ENCODE data around the gene ZPBP2.

The ZPBP2 gene

GRCh38 chr17:39835038-39835786, 32.8 kb upstream of the ZPBP2 start:
- Histone ChIP-seq H3K4me3 (ENCODE audit: low read depth, low read length) (no peak overlapping the region), H3K27ac (no peak overlapping the region), H3K27me3 (replicated peaks) (no peaks in the 10 kb centered on the region), H3K36me3 (replicated peaks) (no peaks in the 10 kb centered on the region)
- peak; percentile 6 for TF ChIP-seq CTCF (IDR thresholded peaks at IDR 0.05; ENCODE audit: low read depth, low read length, missing control alignments)
- DNase-seq = no peak
- in situ Hi-C loops (cut with HindIII; ENCODE audit: low pct_ligation_motif_present, low sequenced_read_pairs) = no loop called here

GRCh38 chr17:39836117-39836516, 31.9 kb upstream of the ZPBP2 start:
- no peak for TF ChIP-seq CTCF (IDR thresholded peaks at IDR 0.05; ENCODE audit: low read depth, low read length, missing control alignments)
- no peak overlapping the region for H3K27ac ChIP-seq
- DNase-seq = no peak
- H3K36me3 ChIP-seq (replicated peaks) = no peaks in the 10 kb centered on the region
- in situ Hi-C loops (cut with HindIII; ENCODE audit: low pct_ligation_motif_present, low sequenced_read_pairs) = no loop called here
- no peak overlapping the region for H3K4me3 ChIP-seq (ENCODE audit: low read depth, low read length)
- H3K27me3 ChIP-seq (replicated peaks) = no peaks in the 10 kb centered on the region

- Histone ChIP-seq H3K36me3 (replicated peaks) (no peaks in the 10 kb centered on the region), H3K27me3 (replicated peaks) (peaks cover 2% of the 10 kb centered on the region), H3K27ac (no peak overlapping the region), H3K4me3 (ENCODE audit: low read depth, low read length) (no peak overlapping the region)
- DNase-seq = no peak
- in situ Hi-C loops (cut with HindIII; ENCODE audit: low pct_ligation_motif_present, low sequenced_read_pairs) = no loop called here
- no peak for TF ChIP-seq CTCF (IDR thresholded peaks at IDR 0.05; ENCODE audit: low read depth, low read length, missing control alignments)
These were observed 29.9 kb upstream of the ZPBP2 start for GRCh38 chr17:39838057-39838456.

- no peak for DNase-seq
- Histone ChIP-seq H3K27ac (no peak overlapping the region), H3K36me3 (replicated peaks) (no peaks in the 10 kb centered on the region), H3K4me3 (ENCODE audit: low read depth, low read length) (no peak overlapping the region), H3K27me3 (replicated peaks) (peaks cover 3% of the 10 kb centered on the region)
- in situ Hi-C loops (cut with HindIII; ENCODE audit: low pct_ligation_motif_present, low sequenced_read_pairs) = no loop called here
- no peak for TF ChIP-seq CTCF (IDR thresholded peaks at IDR 0.05; ENCODE audit: low read depth, low read length, missing control alignments)
These were observed 29.2 kb upstream of the ZPBP2 start for GRCh38 chr17:39838784-39839183.

- Histone ChIP-seq H3K4me3 (ENCODE audit: low read depth, low read length) (no peak overlapping the region), H3K27me3 (replicated peaks) (peaks cover 3% of the 10 kb centered on the region), H3K36me3 (replicated peaks) (no peaks in the 10 kb centered on the region), H3K27ac (no peak overlapping the region)
- no peak for TF ChIP-seq CTCF (IDR thresholded peaks at IDR 0.05; ENCODE audit: low read depth, low read length, missing control alignments)
- in situ Hi-C loops (cut with HindIII; ENCODE audit: low pct_ligation_motif_present, low sequenced_read_pairs) = no loop called here
- no peak for DNase-seq
These were observed 26.8 kb upstream of the ZPBP2 start for GRCh38 chr17:39841134-39841683.
